ENCODE measurements around the gene ZMYND8. TPM values are rescaled to one million over a fixed set of nuclear protein-coding genes. Genes with fewer than 3 reads are reported as not detected.

The ZMYND8 gene
- total and polyA plus RNA-seq, 2 donors (not counting 1 experiment from before 2014, with no cell fraction given) = 12.6 to 13.0 TPM

DNA sequence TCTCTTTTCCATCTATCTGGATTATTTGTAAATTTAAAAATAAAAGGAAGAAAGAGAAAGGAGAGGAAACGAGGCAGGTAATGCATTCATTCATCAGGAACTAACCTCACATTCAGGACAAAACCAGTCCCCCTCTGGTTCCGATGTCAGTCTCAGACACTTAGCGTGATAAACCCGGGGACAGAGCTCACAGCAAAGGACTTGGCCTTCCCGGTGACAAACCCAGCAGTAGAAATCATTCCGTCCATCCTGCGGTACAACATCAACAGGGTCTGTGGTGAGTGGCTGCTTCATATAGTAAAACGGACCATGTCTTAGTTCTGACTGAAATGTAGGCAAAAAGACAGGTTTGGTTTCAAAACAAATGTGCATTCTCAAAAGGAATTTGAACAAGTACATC is 57.9 kb downstream of the ZMYND8 start:
- Histone ChIP-seq H3K4me1 (ENCODE audit: control insufficient read depth, extremely low read depth, insufficient read depth, low read length) (no peaks in the 10 kb centered on the region), H3K9me3 (ENCODE audit: control insufficient read depth, insufficient read depth, low read depth, low read length) (no peaks in the 10 kb centered on the region), H3K4me3 (replicated peaks in 1 of 4; ENCODE audit: control extremely low read depth in 1 of 4, insufficient read depth in 1 of 4, low read depth in 3 of 4, low read length in 4 of 4) (no peak overlapping the region), H2AFZ (ENCODE audit: low read length) (no peak overlapping the region), H4K20me1 (ENCODE audit: control insufficient read depth, extremely low read depth, insufficient read depth, low read length) (no peaks in the 10 kb centered on the region), H3K9ac (ENCODE audit: insufficient read depth, low read length) (no peak overlapping the region), H3K27me3 (ENCODE audit: control insufficient read depth, insufficient read depth, low read length) (no peaks in the 10 kb centered on the region), H3K4me2 (ENCODE audit: extremely low read depth, insufficient read depth, low read length) (no peak overlapping the region), H3K36me3 (ENCODE audit: control insufficient read depth, insufficient read depth, low read length) (peaks cover 5% of the 10 kb centered on the region), H3K79me2 (ENCODE audit: control insufficient read depth, insufficient read depth, low read length) (peaks cover 6% of the 10 kb centered on the region), H3K27ac (ENCODE audit: insufficient read depth, low read length) (no peak overlapping the region)
- DNase-seq (ENCODE audit: low read depth in 2 of 2) = no peak
- TF ChIP-seq EZH2 (IDR thresholded peaks at IDR 0.05; ENCODE audit: low read length, missing control alignments) = no peak
- TF ChIP-seq, protein P1, sequence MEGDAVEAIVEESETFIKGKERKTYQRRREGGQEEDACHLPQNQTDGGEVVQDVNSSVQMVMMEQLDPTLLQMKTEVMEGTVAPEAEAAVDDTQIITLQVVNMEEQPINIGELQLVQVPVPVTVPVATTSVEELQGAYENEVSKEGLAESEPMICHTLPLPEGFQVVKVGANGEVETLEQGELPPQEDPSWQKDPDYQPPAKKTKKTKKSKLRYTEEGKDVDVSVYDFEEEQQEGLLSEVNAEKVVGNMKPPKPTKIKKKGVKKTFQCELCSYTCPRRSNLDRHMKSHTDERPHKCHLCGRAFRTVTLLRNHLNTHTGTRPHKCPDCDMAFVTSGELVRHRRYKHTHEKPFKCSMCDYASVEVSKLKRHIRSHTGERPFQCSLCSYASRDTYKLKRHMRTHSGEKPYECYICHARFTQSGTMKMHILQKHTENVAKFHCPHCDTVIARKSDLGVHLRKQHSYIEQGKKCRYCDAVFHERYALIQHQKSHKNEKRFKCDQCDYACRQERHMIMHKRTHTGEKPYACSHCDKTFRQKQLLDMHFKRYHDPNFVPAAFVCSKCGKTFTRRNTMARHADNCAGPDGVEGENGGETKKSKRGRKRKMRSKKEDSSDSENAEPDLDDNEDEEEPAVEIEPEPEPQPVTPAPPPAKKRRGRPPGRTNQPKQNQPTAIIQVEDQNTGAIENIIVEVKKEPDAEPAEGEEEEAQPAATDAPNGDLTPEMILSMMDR (conservative IDR thresholded peaks at IDR 0.05 in 1 of 2, IDR thresholded peaks at IDR 0.05 in 1 of 2; ENCODE audit: low read depth in 1 of 2, low read length in 2 of 2) = no peak

DNA sequence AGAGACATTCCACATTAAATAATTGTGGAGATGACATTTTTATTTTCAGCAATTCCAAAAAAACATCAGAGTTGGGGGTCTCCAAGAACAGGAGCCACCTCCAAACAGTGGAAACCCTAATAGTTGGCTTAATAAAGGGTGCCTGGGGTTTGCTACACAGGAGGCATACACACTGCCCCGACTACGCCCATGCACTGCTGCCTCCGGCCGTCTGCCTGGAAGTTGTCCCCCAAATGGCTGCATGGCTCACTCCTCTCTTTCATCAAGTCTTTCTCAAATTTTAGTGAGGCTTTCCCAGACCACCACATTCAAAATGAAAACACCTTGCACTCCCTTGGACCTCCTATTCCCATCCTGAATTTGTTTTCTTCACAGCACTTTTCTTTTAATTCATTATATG is 58.8 kb downstream of the ZMYND8 start:
- Histone ChIP-seq H3K79me2 (ENCODE audit: control insufficient read depth, insufficient read depth, low read length) (peaks cover 4% of the 10 kb centered on the region), H2AFZ (ENCODE audit: low read length) (no peak overlapping the region), H3K4me3 (replicated peaks in 1 of 4; ENCODE audit: control extremely low read depth in 1 of 4, insufficient read depth in 1 of 4, low read depth in 3 of 4, low read length in 4 of 4) (no peak overlapping the region), H4K20me1 (ENCODE audit: control insufficient read depth, extremely low read depth, insufficient read depth, low read length) (no peaks in the 10 kb centered on the region), H3K27ac (ENCODE audit: insufficient read depth, low read length) (no peak overlapping the region), H3K9ac (ENCODE audit: insufficient read depth, low read length) (no peak overlapping the region), H3K4me2 (ENCODE audit: extremely low read depth, insufficient read depth, low read length) (no peak overlapping the region), H3K36me3 (ENCODE audit: control insufficient read depth, insufficient read depth, low read length) (peaks cover 9% of the 10 kb centered on the region), H3K4me1 (ENCODE audit: control insufficient read depth, extremely low read depth, insufficient read depth, low read length) (no peaks in the 10 kb centered on the region), H3K9me3 (ENCODE audit: control insufficient read depth, insufficient read depth, low read depth, low read length) (no peaks in the 10 kb centered on the region), H3K27me3 (ENCODE audit: control insufficient read depth, insufficient read depth, low read length) (no peaks in the 10 kb centered on the region)
- DNase-seq (ENCODE audit: low read depth in 2 of 2) = no peak
- TF ChIP-seq EZH2 (IDR thresholded peaks at IDR 0.05; ENCODE audit: low read length, missing control alignments) = no peak
- TF ChIP-seq, protein P1 (conservative IDR thresholded peaks at IDR 0.05 in 1 of 2, IDR thresholded peaks at IDR 0.05 in 1 of 2; ENCODE audit: low read depth in 1 of 2, low read length in 2 of 2) = no peak

DNA sequence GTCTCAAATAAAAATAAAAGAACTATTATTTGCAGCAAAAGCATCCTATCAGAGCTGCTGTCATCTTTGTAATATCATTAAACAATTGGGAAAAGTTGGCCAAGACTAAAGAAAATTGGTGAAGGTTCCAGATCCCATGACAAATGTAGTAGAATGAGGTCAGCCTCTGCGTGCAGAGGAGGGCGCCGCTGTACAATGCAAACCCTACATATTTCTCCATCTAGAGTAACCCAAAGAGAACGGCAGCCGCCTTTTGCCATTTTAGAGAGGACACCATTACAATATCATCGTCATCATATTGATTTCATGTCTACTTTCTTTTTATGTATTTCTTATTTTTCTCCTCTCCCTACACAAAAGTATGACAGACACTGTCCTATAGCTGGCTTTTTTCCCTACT is 59.5 kb downstream of the ZMYND8 start:
- TF ChIP-seq EZH2 (IDR thresholded peaks at IDR 0.05; ENCODE audit: low read length, missing control alignments) = no peak
- TF ChIP-seq, protein P1 (conservative IDR thresholded peaks at IDR 0.05 in 1 of 2, IDR thresholded peaks at IDR 0.05 in 1 of 2; ENCODE audit: low read depth in 1 of 2, low read length in 2 of 2) = no peak
- Histone ChIP-seq H2AFZ (ENCODE audit: low read length) (no peak overlapping the region), H3K4me3 (replicated peaks in 1 of 4; ENCODE audit: control extremely low read depth in 1 of 4, insufficient read depth in 1 of 4, low read depth in 3 of 4, low read length in 4 of 4) (no peak overlapping the region), H3K27ac (ENCODE audit: insufficient read depth, low read length) (no peak overlapping the region), H3K79me2 (ENCODE audit: control insufficient read depth, insufficient read depth, low read length) (no peaks in the 10 kb centered on the region), H3K9me3 (ENCODE audit: control insufficient read depth, insufficient read depth, low read depth, low read length) (no peaks in the 10 kb centered on the region), H3K4me1 (ENCODE audit: control insufficient read depth, extremely low read depth, insufficient read depth, low read length) (no peaks in the 10 kb centered on the region), H3K36me3 (ENCODE audit: control insufficient read depth, insufficient read depth, low read length) (peaks cover 9% of the 10 kb centered on the region), H3K4me2 (ENCODE audit: extremely low read depth, insufficient read depth, low read length) (no peak overlapping the region), H3K27me3 (ENCODE audit: control insufficient read depth, insufficient read depth, low read length) (no peaks in the 10 kb centered on the region), H4K20me1 (ENCODE audit: control insufficient read depth, extremely low read depth, insufficient read depth, low read length) (no peaks in the 10 kb centered on the region), H3K9ac (ENCODE audit: insufficient read depth, low read length) (no peak overlapping the region)
- DNase-seq (ENCODE audit: low read depth in 2 of 2) = no peak
